HG03520 (cell line): ENCODE results near the gene MYOF.
"Not testable (repeated sequence)": the region's sequence is repeated elsewhere in the genome, so short reads cannot be mapped to it uniquely, and the experiment has no call there.

Source experiments
- ATAC-seq: cut with Tn5 transposase; IDR thresholded peaks from one replicate; pipeline ENCODE4 v1.9.1; 2021; ENCODE audit warnings: mild to moderate bottlenecking, moderate library complexity; ENCODE audit not compliant: unreplicated experiment

Gene MYOF

GRCh38 chr10:93478873-93479272 lies 3.3 kb downstream of the MYOF start:
- no peak for ATAC-seq

- no peak for ATAC-seq
Measured at GRCh38 chr10:93476756-93477155, 5.4 kb downstream of the MYOF start.

GRCh38 chr10:93475871-93476270 lies 6.3 kb downstream of the MYOF start:
- ATAC-seq = no peak

GRCh38 chr10:93475227-93475626 lies 6.9 kb downstream of the MYOF start:
- no peak for ATAC-seq

- ATAC-seq = no peak
Measured at GRCh38 chr10:93473804-93474472, 8.2 kb downstream of the MYOF start.

- no peak for ATAC-seq
Measured at GRCh38 chr10:93473161-93473560, 9.0 kb downstream of the MYOF start.

- no peak for ATAC-seq
Measured at GRCh38 chr10:93471110-93471651, 11.0 kb downstream of the MYOF start.

GRCh38 chr10:93469454-93469853 lies 12.7 kb downstream of the MYOF start:
- ATAC-seq = no peak

GRCh38 chr10:93468461-93469213 lies 13.5 kb downstream of the MYOF start:
- ATAC-seq = no peak

- ATAC-seq = not testable (repeated sequence)
Measured at GRCh38 chr10:93467635-93468034, 14.5 kb downstream of the MYOF start.

GRCh38 chr10:93465806-93466675 lies 16.1 kb downstream of the MYOF start:
- no peak for ATAC-seq

GRCh38 chr10:93464776-93465388 lies 17.3 kb downstream of the MYOF start:
- no peak for ATAC-seq

- no peak for ATAC-seq
Measured at GRCh38 chr10:93463723-93464476, 18.2 kb downstream of the MYOF start.

GRCh38 chr10:93462881-93463280 lies 19.3 kb downstream of the MYOF start:
- ATAC-seq = no peak

GRCh38 chr10:93462371-93462770 lies 19.8 kb downstream of the MYOF start:
- ATAC-seq = no peak

GRCh38 chr10:93461807-93462178 lies 20.3 kb downstream of the MYOF start:
- ATAC-seq = no peak

GRCh38 chr10:93461109-93461806 lies 20.9 kb downstream of the MYOF start:
- ATAC-seq = no peak

- ATAC-seq = no peak
Measured at GRCh38 chr10:93459466-93459865, 22.7 kb downstream of the MYOF start.

GRCh38 chr10:93458821-93459257 lies 23.3 kb downstream of the MYOF start:
- ATAC-seq = no peak
